Measurements from ENCODE around the gene STAP1.
A peak's percentile ranks its signal among the peaks of the same experiment; 100 is the strongest.

The STAP1 gene

DNA sequence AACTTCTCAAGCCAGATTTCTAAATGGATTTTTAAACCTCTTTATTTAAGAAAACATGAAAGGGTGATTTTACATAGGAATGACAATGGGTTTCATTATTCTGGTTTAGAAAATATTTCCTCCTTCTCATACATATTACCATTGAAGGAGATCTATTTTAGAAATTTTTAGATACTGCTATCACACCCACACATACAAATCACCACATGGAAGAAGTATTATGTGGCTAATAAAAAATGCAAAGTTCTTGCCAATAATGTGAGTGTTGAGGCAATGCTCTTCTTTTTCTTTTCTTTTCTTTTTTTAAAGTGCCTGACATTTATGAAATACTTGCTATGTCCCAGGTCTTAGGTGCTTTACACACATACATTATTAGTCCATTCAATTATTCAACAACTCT, 6.8 kb downstream of the STAP1 start:
- DNase-seq, result no peak

GRCh38 chr4:67566335-67566734, 7.8 kb downstream of the STAP1 start:
- no peak for DNase-seq

DNA sequence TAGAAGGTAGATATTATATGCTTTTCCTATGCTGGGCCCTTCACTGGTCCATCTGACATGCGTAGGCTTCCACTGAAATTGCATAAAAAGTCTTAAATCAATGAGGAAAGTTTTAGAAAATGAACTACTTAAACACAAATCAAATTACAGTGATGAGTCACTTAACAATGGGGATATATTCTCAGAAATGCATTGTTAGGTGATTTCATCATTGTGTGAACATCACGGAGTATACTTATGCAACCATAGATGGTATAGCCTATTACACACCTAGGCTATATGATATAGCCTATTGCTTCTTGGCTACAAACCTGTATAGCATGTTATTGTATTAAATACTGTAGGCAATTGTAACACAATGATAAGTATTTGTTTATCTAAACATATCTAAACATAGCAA, 10.3 kb downstream of the STAP1 start:
- no peak for DNase-seq

- DNase-seq, result no peak
These were observed 12.0 kb downstream of the STAP1 start for GRCh38 chr4:67570537-67570936.

- no peak for DNase-seq
These were observed 13.4 kb downstream of the STAP1 start for GRCh38 chr4:67571975-67572374.

DNA sequence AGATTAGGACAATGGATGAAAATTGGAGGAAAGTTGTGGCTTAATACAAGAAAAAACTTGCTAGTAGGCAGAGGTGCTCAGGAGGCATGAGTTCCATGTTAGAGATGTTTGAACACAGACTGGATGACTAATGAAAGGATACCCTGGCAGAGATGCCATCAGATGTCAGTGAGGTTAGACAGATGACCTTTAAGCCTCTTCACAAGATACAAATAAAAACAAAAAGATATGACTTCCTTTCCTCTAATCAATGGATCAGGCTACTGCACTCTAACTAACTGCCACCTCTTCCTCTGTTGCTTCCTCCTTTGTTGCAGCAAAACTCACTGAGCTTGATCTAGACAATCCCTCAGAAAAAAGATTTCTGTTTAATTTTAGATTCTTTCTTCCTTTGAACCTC, 14.7 kb downstream of the STAP1 start:
- DNase-seq, result no peak

- DNase-seq, result peak; percentile 59
These were observed 16.9 kb downstream of the STAP1 start for GRCh38 chr4:67575232-67576058.

DNA sequence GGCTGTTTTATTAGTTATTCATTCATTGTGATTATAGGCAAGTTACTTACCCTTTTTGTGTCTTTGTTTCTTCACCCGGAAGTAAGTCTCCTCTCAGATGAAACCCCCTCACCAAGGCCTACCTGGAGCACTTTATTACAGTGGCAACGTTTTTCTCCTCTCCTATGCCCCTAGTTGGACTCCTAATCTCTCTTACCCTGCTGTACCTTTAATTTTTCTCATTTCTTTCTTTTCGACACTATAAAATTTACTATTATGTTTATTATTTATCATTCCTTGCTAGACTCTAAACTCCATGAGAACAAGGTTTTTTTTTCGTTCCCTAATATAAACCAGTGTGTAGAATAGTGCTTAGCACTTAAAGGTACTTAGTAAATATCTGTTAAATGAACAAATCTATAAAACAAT, 17.5 kb downstream of the STAP1 start:
- DNase-seq, result no peak

GRCh38 chr4:67576538-67576937, 18.0 kb downstream of the STAP1 start:
- DNase-seq, result no peak

DNA sequence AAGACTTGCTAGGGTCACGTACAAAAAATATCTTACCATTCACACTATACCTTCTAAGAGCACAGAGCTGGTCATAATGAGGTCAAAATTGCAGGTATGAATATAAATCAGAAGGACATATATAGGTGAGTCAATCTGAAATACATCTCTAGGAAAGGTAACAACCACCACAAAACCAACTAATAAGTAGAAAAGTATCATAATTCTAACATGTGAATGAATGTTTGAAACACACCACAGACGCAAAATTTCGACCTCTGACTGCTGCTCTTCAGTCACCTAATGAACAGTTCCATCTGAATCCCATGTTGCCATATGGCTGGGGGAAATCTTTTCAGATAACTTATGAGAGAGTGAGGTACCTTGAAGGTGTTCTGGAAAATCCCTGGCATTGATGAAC, 22.1 kb downstream of the STAP1 start:
- no peak for DNase-seq

GRCh38 chr4:67581208-67581857, 22.8 kb downstream of the STAP1 start:
- no peak for DNase-seq

DNA sequence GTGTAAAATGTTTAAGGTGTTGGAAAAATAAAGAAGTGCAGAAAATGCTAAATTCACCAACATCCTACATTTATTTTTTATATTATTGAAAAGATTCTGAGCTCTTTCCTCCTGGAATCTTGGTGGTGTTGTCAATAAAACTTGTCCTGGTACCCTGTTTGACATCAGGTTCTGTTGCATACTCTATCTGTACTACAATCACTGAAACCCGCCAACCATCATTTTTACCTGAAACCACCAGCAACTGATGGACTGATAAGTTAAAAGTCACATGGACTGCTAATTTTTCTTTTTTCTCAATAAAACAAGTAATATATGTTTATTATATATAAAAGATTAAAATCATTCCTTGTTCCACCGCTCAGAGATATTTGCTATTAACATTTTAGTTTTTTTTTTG, 23.4 kb downstream of the STAP1 start:
- no peak for DNase-seq

- DNase-seq, result no peak
These were observed 26.0 kb downstream of the STAP1 start for GRCh38 chr4:67584496-67584895.

GRCh38 chr4:67587156-67587555, 28.6 kb downstream of the STAP1 start:
- no peak for DNase-seq

DNA sequence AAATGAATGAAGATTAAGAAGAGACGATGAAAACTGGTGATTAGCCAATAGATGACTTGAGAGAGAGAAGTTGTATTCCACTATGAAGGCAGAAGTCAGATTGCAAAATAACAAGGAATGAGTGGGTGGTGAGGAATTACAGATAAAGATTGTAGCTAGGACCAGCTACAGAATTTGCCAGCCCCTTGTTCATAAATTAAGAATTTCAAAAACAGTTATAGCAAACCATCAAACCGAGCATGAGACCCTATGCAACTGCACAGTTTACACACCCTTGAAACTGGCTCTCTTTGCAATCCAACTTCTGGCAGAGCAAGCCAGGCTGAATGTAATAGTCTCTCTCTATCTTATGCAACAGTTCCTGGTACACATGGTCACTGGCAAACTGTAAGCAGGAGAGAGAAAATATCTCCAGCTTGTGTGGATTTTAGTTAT, 35.2 kb downstream of the STAP1 start:
- DNase-seq, result no peak

DNA sequence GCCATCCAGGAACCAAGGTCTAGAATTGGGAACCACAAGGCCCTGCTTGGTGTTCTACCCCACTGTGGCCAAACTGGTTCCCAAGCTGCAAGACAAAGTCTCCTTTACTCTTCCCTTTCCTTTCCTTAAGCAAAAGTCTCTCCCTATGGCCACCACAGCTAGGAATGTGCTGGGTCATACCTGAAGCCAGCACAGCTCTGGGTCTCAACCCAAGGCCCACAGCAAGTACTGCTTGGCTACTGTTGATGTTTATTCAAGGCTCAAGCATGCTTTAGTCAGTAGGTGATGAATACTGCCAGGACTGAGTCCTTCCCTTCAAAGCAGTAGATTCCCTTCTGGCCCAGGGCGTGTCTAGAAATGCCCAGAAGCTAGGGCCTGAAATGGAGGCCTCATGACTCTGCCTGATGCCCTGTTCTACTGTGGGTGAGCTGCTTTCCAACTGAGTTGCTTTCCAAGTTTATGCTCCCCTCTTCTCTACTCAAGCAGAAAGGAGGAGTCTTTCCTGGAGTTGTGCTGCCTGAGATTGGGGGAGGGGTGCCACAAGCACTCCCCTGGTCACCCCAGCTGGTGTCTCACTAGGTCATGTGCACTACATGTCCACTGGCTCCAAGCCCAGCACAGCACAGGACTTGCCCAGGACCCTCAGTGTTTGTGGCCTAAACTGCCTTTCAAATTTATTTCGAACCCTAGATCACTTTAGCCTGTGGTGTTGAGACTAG, 44.9 kb downstream of the STAP1 start:
- no peak for DNase-seq

GRCh38 chr4:67604029-67604381, 45.5 kb downstream of the STAP1 start:
- DNase-seq, result no peak

DNA sequence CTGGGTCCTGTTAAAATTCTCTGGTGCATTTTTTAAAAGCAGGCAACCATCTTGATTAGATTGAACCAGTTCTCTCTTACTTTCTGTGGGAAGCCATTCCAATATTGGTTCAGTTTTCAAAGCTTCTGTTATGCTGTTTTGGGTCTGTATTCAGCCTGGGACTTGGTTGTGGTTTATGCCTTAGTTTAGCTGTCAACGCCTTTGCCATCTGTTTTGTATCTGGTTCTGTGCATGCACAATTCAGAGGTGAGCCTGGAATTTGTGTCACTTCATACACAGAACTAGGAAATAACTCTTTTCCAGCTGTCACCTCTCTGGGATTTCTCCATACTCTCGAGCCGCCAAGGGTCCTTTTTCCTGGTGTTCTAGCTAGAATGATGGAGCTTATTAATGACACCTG, 46.2 kb downstream of the STAP1 start:
- DNase-seq, result no peak

GRCh38 chr4:67608027-67608426, 49.5 kb downstream of the STAP1 start:
- DNase-seq, result no peak

GRCh38 chr4:67614186-67614585, 55.7 kb downstream of the STAP1 start:
- DNase-seq, result no peak

GRCh38 chr4:67615119-67615518, 56.6 kb downstream of the STAP1 start:
- DNase-seq, result no peak

GRCh38 chr4:67616478-67616877, 58.0 kb downstream of the STAP1 start:
- DNase-seq, result no peak

- DNase-seq, result no peak
These were observed 66.4 kb downstream of the STAP1 start for GRCh38 chr4:67624939-67625338.

GRCh38 chr4:67632492-67632891, 74.0 kb downstream of the STAP1 start:
- DNase-seq, result no peak
